Measurements from ENCODE around the gene CLIC5.

GRCh38 chr6:45921691-45922281, 93.9 kb downstream of the CLIC5 start:
- TF ChIP-seq REST (IDR thresholded peaks at IDR 0.05; ENCODE audit: borderline replicate concordance) (no peak), POLR2AphosphoS5 (IDR thresholded peaks at IDR 0.05) (no peak), EP300 (conservative IDR thresholded peaks at IDR 0.05; ENCODE audit: poor library complexity, severe bottlenecking) (no peak), EZH2 (IDR thresholded peaks at IDR 0.05; ENCODE audit: borderline replicate concordance, insufficient read depth, low read length, poor library complexity, severe bottlenecking) (no peak), MXI1 (conservative IDR thresholded peaks at IDR 0.05; ENCODE audit: poor library complexity, severe bottlenecking) (no peak), RAD21 (conservative IDR thresholded peaks at IDR 0.05) (no peak), TAF1 (IDR thresholded peaks at IDR 0.05; ENCODE audit: low read depth) (no peak)
- TF ChIP-seq, protein P1, sequence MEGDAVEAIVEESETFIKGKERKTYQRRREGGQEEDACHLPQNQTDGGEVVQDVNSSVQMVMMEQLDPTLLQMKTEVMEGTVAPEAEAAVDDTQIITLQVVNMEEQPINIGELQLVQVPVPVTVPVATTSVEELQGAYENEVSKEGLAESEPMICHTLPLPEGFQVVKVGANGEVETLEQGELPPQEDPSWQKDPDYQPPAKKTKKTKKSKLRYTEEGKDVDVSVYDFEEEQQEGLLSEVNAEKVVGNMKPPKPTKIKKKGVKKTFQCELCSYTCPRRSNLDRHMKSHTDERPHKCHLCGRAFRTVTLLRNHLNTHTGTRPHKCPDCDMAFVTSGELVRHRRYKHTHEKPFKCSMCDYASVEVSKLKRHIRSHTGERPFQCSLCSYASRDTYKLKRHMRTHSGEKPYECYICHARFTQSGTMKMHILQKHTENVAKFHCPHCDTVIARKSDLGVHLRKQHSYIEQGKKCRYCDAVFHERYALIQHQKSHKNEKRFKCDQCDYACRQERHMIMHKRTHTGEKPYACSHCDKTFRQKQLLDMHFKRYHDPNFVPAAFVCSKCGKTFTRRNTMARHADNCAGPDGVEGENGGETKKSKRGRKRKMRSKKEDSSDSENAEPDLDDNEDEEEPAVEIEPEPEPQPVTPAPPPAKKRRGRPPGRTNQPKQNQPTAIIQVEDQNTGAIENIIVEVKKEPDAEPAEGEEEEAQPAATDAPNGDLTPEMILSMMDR (IDR thresholded peaks at IDR 0.05; ENCODE audit: poor library complexity, severe bottlenecking): no peak
